HG03354 (cell line): Measurements from ENCODE around the gene STK32B.

Source experiments
- ATAC-seq: cut with Tn5 transposase; IDR thresholded peaks from one replicate; pipeline ENCODE4 v1.9.1; 2021; ENCODE audit warnings: mild to moderate bottlenecking; ENCODE audit not compliant: unreplicated experiment, poor library complexity, severe bottlenecking

STK32B gene

GRCh38 chr4:5118091-5118786, 67.0 kb downstream of the STK32B start:
- no peak for ATAC-seq

GRCh38 chr4:5118994-5119835, 67.9 kb downstream of the STK32B start:
- no peak for ATAC-seq

- ATAC-seq = no peak
Observed at GRCh38 chr4:5120067-5120466, 68.8 kb downstream of the STK32B start.

GRCh38 chr4:5120468-5120867, 69.2 kb downstream of the STK32B start:
- ATAC-seq = no peak

GRCh38 chr4:5122114-5122513, 70.8 kb downstream of the STK32B start:
- no peak for ATAC-seq

- ATAC-seq = no peak
Observed at GRCh38 chr4:5124876-5125275, 73.6 kb downstream of the STK32B start.

GRCh38 chr4:5125321-5125720, 74.0 kb downstream of the STK32B start:
- ATAC-seq = no peak

- no peak for ATAC-seq
Observed at GRCh38 chr4:5126231-5126630, 75.0 kb downstream of the STK32B start.

GRCh38 chr4:5126857-5127256, 75.6 kb downstream of the STK32B start:
- ATAC-seq = no peak

- no peak for ATAC-seq
Observed at GRCh38 chr4:5127556-5127955, 76.3 kb downstream of the STK32B start.

- no peak for ATAC-seq
Observed at GRCh38 chr4:5128569-5128968, 77.3 kb downstream of the STK32B start.

- ATAC-seq = no peak
Observed at GRCh38 chr4:5133201-5133600, 81.9 kb downstream of the STK32B start.

- no peak for ATAC-seq
Observed at GRCh38 chr4:5133933-5134594, 82.8 kb downstream of the STK32B start.

- no peak for ATAC-seq
Observed at GRCh38 chr4:5134620-5135019, 83.3 kb downstream of the STK32B start.

- no peak for ATAC-seq
Observed at GRCh38 chr4:5137226-5137625, 85.9 kb downstream of the STK32B start.

GRCh38 chr4:5137927-5138326, 86.6 kb downstream of the STK32B start:
- no peak for ATAC-seq

GRCh38 chr4:5138389-5138788, 87.1 kb downstream of the STK32B start:
- ATAC-seq = no peak

GRCh38 chr4:5139141-5139540, 87.9 kb downstream of the STK32B start:
- ATAC-seq = no peak

- ATAC-seq = no peak
Observed at GRCh38 chr4:5141802-5142201, 90.5 kb downstream of the STK32B start.

- ATAC-seq = no peak
Observed at GRCh38 chr4:5142726-5143125, 91.4 kb downstream of the STK32B start.
